Measurements from ENCODE around the gene ABLIM3. TPM values are rescaled to one million over a fixed set of nuclear protein-coding genes. Genes with fewer than 3 reads are reported as not detected.

Gene ABLIM3
- total and polyA plus RNA-seq, 2 donors (not counting 3 experiments of a cell fraction or from before 2014, with no cell fraction given), result 16.7 to 42.1 TPM

GRCh38 chr5:149257131-149257530, 115.8 kb downstream of the ABLIM3 start:
- CTCF ChIA-PET, result interaction anchor here (1.0 to 2.2 kb wide), 2 partner anchors 8 to 116 kb away, joined by 5 to 10 read pairs; partner anchors contain the start of gene ABLIM3

More at GRCh38 chr5:149257131-149257530, 115.8 kb downstream of the ABLIM3 start:
- DNase-seq (ENCODE audit: low read depth, low spot score), result no peak
- H3K9me3 ChIP-seq (replicated peaks; ENCODE audit: control insufficient read depth, insufficient read depth, low read length), result no peaks in the 10 kb centered on the region
- POLR2A ChIA-PET, result interaction anchor here (0.7 kb wide), 1 partner anchor 160 kb away, joined by 3 read pairs; no protein-coding TSS in a partner anchor
- no peak overlapping the region for H3K4me2 ChIP-seq (ENCODE audit: insufficient read depth, low read length)
- no peak overlapping the region for H3K27ac ChIP-seq (ENCODE audit: insufficient read depth, low read depth, low read length)
- no peaks in the 10 kb centered on the region for H3K4me1 ChIP-seq (ENCODE audit: control insufficient read depth, extremely low read depth, insufficient read depth, low read length)
- TF ChIP-seq FOS (IDR thresholded peaks at IDR 0.05; ENCODE audit: borderline replicate concordance, insufficient read depth, low read length) (no peak), POLR2A (IDR thresholded peaks at IDR 0.05; ENCODE audit: low read depth, low read length) (no peak), JUN (IDR thresholded peaks at IDR 0.05; ENCODE audit: borderline replicate concordance, insufficient read depth, insufficient read length, low read depth) (no peak), EZH2 (IDR thresholded peaks at IDR 0.05; ENCODE audit: borderline replicate concordance, low read depth, low read length, severe bottlenecking) (no peak), POLR2AphosphoS5 (IDR thresholded peaks at IDR 0.05; ENCODE audit: insufficient read depth, low read depth, low read length) (no peak), MAX (IDR thresholded peaks at IDR 0.05; ENCODE audit: insufficient read depth, insufficient read length) (no peak), CTCF (IDR thresholded peaks at IDR 0.05; ENCODE audit: extremely low read depth in 1 of 2, insufficient read depth in 1 of 2, low read depth in 1 of 2, low read length in 2 of 2) (no peak), GATA2 (IDR thresholded peaks at IDR 0.05; ENCODE audit: insufficient read depth, insufficient read length, low read depth, low read length) (no peak), MYC (IDR thresholded peaks at IDR 0.05; ENCODE audit: low read depth, low read length) (no peak)
- H3K9me1 ChIP-seq (replicated peaks; ENCODE audit: control insufficient read depth, extremely low read depth, insufficient read depth, low read length), result no peaks in the 10 kb centered on the region
- no peaks in the 10 kb centered on the region for H4K20me1 ChIP-seq (replicated peaks; ENCODE audit: control insufficient read depth, extremely low read depth, insufficient read depth, low read length)
- intact Hi-C loops (cut with micrococcal nuclease), result no loop called here
- BruUV-seq (replicated peaks), result no TSS peak
- H3K27me3 ChIP-seq (ENCODE audit: control insufficient read depth in 2 of 2, insufficient read depth in 2 of 2, low read length in 2 of 2), result no peaks in the 10 kb centered on the region
- no peak for FAIRE-seq
- dilution Hi-C loops (cut with MboI; ENCODE audit: extremely low pct_ligation_motif_present, low sequenced_read_pairs), result no loop called here
- H3K9ac ChIP-seq (replicated peaks; ENCODE audit: extremely low read depth, insufficient read depth, low read length), result no peak overlapping the region
- no peak overlapping the region for H3K4me3 ChIP-seq (replicated peaks in 1 of 3; ENCODE audit: insufficient read depth in 1 of 3, low read depth in 1 of 3, low read length in 3 of 3)
- H3K79me2 ChIP-seq (ENCODE audit: control insufficient read depth, insufficient read depth, low read length), result no peaks in the 10 kb centered on the region
- no peaks in the 10 kb centered on the region for H3K36me3 ChIP-seq (ENCODE audit: control insufficient read depth in 2 of 2, extremely low read depth in 1 of 2, insufficient read depth in 2 of 2, low read length in 2 of 2)
- no peak overlapping the region for H2AFZ ChIP-seq (ENCODE audit: low read depth, low read length)
